Islet of Langerhans (tissue), 1 donor: ENCODE measurements around the gene GBP4.

Source experiments
- FAIRE-seq: peaks from one replicate; lab custom pipeline; 2011; peaks lifted over from hg19 to GRCh38; lab: Jason Lieb, UNC

The GBP4 gene

DNA sequence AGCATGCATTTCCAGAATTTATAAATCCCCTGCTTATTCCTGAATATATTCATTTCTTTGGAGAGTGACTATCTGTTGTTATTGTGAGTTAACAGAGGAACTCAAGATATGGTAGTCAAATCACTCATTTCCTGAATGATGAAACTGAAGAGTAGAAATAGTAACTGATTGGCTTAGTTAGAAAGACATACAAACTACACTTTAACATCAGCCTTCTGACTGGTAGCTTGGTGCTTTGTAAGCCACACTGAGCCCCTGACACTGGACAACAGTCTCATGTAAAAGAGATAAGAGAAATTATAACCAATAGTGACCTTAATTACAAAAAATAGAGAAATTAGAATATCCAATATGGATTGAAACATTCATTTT is 27.7 kb downstream of the GBP4 start:
- FAIRE-seq = no peak

DNA sequence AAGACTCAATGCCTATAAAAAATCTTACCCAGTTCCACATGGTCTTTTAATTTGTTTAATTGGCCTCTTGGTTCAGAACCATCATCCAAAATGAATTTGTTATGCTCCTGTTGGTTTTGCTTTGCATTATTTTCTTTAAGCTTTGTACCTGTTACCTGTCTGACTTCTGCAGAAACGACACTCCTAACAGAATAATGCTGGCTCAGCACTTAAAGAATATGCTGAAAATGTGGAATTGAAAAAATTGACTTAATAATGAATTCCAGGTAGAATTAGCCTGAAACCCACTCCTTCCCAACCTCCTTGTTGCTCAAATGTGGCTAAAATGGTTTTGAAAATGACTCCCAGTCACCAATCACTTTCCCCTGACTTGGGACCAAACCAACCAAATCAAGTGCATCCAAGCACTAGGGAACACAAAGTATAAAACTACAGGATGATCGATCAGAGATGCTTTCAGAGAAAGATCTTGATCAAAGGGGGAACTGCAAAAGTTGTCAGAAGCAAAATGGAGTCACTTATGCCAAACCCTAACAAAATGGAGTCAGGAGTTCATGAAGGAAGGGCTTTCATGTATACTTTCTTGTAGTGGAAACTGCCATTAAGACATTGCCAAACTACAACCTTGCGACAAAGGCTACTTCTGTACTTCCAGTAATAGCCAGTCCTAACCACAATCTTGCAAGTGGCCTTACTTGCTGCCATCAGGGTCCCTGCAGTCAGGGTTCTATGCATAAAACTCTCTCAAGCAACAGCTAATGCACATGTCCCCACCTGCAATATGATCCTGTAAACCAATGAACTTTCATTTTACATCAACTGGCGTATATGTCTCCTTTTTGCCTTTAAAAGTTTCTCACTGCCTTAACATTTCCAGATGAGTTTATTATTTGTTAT is 28.3 kb downstream of the GBP4 start:
- FAIRE-seq = no peak

DNA sequence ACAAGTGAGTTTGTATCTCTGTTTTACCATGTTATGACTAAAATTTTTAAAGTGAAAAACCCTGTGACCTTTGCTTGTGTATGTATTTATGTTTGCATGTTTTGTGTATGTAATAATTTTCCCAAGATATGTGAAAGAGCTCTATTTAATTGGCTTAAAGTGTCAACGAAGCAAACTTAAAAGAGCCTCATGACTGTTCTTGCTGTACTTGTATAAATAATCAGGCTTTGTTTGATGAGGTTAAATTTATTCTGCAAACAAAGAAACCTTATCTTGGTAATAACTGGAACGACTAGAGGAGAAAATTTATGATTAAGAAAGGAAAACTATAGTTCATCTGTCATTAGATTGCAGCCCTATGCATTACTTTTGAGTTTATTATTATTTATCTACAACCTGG is 29.6 kb downstream of the GBP4 start:
- peak; percentile 33 for FAIRE-seq

DNA sequence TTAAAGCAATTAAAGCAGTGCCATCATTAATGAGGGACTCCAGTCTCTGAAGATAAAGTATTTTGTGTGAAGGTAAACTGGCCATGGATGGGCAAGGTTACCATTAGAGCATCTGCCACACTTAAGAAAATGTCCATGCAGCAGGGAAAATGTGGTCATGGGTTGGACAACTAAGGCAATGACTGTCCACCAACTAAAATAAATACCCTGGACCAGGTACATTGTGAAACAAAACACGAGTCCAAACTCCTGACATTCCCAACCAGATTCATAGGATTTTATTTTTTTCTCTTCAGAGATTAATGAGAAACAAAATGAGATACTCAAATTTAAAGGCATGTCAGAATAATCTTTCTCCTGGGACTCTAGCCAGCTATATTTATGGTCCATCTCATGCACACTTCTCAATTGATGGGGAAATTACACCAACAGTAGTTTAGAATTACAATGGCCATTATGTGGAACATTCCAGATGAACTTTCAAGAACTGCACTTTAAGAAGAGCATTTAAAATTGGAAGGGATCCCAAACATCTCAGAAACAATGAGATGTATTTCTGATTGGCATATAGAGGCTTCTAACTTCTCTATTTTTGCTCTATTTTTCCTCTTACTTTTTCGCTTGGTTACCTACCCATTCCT is 31.0 kb downstream of the GBP4 start:
- FAIRE-seq = no peak

DNA sequence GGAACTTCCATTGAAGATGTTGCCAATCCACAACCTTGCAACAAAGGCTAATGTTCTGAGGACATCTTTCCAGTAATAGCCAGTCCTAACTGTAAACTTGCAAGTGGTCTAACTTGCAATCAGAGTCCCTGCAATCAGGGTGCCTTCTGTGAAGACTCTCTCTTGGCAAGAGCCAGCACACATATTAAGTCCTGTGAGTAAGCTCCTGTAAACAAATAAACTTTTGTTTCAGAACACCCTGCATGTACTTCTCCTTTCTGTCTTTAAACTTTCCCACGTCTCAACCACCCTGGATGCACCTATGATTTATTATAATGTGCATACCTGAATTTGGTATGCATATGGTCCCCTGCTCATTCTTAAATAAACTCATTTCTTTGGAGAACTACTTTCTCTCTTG is 32.0 kb downstream of the GBP4 start:
- FAIRE-seq = no peak

DNA sequence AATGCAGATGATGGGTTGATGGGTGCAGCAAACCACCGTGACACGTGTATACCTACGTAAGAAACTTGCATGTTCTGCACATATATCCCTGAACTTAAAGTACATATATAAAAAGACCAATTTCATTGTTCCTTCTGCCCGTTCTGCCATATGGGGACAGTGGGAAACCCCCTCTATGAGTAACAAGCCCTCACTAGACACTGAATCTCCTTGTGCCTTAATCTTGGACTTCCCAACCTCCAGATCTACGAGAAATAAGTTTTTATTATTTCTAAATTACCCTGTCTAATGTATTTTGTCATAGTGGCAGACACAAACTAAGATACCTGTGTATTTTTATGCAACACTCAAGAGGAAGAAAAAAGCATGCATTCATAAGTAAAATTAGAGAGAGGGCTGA is 32.9 kb downstream of the GBP4 start:
- FAIRE-seq = no peak

DNA sequence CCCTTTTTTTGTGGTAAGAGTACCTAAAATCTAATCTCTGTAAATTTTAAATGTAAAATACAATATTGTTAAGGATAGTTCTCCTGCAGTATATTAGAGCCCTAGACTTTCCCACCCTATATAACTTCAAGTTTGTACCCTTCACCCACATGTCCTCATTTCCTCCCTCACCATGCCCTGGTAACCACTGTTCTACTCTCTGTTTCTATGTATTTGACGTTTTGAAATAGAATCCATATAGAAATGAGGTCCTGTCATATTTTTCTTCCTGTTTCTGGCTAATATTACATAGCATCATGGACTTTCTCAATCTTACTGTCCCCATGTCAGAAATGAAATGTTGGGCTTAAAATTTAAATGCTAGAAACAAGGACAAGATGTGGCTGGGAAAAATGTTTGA is 47.7 kb downstream of the GBP4 start:
- FAIRE-seq = no peak

DNA sequence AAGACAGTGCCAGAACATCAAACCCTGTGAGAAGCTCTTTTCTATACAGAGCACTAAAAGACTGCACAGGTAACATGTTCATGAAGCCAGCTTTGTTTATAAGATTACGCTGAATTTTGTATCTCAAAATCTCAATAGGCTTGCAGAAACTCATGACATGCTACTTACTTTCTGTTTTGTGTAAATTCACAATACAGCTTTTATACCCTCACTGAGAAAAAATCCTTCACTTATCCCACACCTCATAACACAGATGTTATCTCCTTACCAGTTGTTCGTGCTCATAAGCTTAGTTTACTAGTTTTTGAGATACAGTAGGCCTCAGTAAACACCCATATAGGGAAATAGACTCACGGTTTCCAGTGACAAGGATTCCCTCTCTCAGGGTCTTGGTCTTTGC is 48.8 kb downstream of the GBP4 start:
- FAIRE-seq = no peak

DNA sequence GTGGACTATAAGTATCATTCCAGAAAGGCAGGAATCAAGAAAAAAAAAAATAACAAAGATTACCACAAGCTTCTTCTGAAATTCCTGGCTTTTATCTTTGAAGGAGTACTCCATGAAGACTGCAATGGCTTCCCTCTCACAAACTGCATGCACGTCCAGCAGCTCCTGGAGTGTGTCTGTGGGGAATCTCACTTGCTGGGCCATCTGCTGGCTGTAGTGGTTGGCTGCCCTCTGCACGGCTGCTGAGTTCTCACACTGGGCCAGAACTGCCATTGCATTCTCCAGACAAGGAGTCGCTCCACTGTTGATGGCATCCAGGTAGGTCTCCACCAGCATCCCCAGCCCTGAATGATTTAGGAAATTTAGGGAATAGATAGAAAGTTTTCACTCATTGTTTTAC is 49.5 kb downstream of the GBP4 start:
- no peak for FAIRE-seq

DNA sequence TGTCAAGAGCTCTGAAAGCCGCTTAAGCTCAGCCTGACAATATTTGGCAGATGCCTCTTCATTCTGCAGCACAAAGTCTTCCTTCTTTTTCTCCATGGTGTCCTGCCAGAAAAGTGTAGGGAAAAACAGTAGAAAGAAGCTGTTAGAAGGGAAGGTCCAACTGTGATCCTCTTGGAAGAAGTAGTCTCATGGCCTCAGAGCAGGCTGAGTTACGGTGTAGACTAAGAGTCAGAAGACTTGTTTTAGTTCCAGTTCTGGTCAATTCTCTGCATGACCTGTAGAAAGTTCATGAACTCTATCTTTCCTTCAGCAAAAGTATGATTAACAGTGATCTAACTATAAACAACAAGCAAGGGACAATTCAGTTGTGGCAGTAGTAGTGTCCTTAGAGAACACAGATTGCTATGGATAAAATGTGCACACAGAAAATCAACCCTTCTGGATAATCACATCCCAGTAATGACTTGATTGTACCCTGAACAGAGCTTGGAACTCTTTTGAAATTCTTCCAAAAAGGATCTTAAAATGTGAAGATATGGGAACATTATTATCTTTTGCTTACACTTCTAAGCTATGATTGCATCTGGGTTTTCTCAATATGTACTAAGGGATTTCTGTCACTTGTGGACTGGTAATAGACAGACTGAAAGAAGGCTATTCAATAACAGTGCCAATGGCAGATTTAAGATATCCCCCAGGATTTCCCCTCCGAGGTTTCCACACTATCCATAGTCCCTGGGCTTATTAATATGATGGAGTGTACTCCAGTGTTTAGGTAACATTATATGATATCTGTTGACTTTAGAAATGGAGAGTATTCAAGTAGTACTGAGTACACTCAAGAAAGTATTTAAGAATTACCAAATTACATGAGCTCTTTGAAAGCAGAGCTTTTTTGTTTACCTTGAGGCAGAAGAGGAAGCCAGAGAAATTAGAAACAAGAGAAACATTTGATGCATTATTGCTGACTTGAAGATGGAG is 50.8 kb downstream of the GBP4 start:
- FAIRE-seq = no peak

DNA sequence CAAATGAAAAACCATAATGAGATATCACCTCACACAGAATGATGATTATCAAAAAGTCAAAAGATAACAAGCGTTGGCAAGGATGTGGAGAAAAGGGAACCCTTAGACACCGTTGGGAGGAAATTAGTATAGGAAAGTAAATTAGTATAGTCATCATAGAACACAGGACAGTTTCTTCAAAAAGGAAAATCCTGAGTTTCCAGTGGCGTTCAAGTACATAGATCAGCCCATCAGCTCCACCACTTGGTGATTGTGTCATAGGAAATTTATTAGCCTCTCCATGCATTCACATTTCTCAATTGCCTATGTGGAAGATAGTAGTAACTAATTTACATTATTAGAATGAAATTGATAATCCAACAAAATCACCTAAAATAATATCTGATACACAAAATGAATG is 52.0 kb downstream of the GBP4 start:
- no peak for FAIRE-seq

DNA sequence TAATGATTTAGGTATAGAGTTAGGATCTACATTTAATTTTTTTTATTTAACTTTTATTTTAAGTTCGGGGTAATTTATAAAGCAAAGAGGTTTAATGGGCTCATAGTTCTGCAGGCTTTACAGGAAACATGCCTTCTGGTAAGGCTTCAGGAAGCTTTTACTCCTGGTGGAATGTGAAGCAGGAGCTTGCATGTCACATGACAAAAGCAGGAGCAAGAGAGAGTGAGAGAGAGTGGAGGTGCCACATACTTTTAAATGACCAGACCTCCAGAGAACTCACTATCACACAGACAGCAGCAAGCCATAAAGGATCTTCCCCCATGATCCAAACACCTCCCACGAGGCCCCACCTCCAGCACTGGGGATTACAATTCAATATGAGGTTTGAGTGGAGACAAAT is 55.3 kb downstream of the GBP4 start:
- FAIRE-seq = no peak

DNA sequence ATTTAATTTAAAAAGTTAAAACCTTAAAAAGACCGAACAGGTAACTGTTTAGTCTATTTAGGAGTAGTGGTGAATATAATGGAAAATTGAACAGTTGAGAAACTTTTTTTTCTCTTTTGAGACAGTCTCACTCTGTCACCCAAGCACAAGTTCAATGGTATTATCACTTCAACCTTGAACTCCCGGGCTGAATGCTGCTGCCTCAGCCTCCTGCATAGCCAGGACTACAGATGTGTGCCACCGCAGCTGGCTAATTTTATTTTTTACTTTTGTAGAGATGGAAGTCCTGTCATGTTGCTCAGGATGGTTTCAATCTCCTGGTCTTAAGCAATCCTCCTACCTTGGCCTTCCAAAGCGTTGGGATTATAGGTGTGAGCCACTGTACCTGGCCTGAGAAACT is 56.6 kb downstream of the GBP4 start:
- no peak for FAIRE-seq

DNA sequence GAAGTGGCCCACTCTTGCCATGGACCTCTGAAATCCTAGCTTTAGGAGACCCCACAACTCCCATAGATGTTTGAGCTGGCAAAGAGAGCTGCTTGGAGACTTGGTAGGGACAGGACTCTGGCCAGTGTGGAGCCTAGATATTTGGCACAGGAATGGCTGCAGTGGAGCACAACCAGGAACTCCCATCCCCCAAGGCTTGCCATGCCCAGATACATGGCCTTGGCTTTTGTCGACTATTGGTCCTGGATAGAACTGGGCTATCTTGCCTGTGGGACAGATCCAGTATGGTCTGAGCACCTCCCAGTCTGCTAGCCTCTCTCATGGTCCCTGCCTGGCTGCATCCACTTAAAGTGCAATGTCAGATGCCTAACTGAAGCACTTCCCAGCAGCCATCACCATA is 65.0 kb downstream of the GBP4 start:
- FAIRE-seq = no peak
